Sigmoid colon (tissue), 7 donors: ENCODE results near the gene FAT2. TPM values are rescaled to one million over a fixed set of nuclear protein-coding genes. Genes with fewer than 3 reads are reported as not detected.

Experiments used
- DNase-seq: peaks from one replicate; pipeline ENCODE4 v3.0.0-alpha.2; 2019
- H3K27ac ChIP-seq, 4 donors: fragments of 200-600 bp; sonication (generic); one replicate each; pipeline ENCODE4 v1.5.1; 2016 to 2019; ENCODE audit warnings: mild to moderate bottlenecking in 1 of 4
- H3K27me3 ChIP-seq, 3 donors: fragments of 200-600 bp; sonication (generic); one replicate each; pipeline ENCODE4 v1.5.1; 2019; ENCODE audit warnings: mild to moderate bottlenecking in 1 of 3
- H3K36me3 ChIP-seq, 4 donors: fragments of 200-600 bp; sonication (generic); one replicate each; pipeline ENCODE4 v1.5.1; 2016 to 2019
- H3K4me1 ChIP-seq, 4 donors: fragments of 200-600 bp; sonication (generic); one replicate each; pipeline ENCODE4 v1.5.1; 2017 to 2019
- H3K4me3 ChIP-seq, 4 donors: fragments of 200-600 bp; sonication (generic); one replicate each; pipeline ENCODE4 v1.5.1; 2017 to 2019; ENCODE audit warnings: mild to moderate bottlenecking in 2 of 4, moderate library complexity in 1 of 4
- H3K9me3 ChIP-seq, 4 donors: fragments of 200-600 bp in 3 of 4; sonication (generic) in 3 of 4; one replicate each; pipeline versions ENCODE4 v1.5.1 to v1.6.1; 2013 to 2019
- CTCF ChIP-seq, 4 experiments: fragments of 450-650 bp in 3 of 4; fragments of 200-600 bp in 1 of 4; IDR thresholded peaks; one replicate each; pipeline ENCODE4 v1.5.1; 2016 to 2019; ENCODE audit warnings: antibody characterized with exemption in 4 of 4, mild to moderate bottlenecking in 3 of 4, moderate library complexity in 2 of 4
- EP300 ChIP-seq, 4 donors: sonication (generic); formaldehyde crosslinking; IDR thresholded peaks; one replicate each; pipeline ENCODE4 v1.6.1; 2017; ENCODE audit warnings: antibody characterized with exemption in 4 of 4
- POLR2A ChIP-seq, 2 donors: fragments of 450-650 bp; IDR thresholded peaks; one replicate each; pipeline ENCODE4 v1.6.1; 2016; ENCODE audit warnings: antibody characterized with exemption in 2 of 2, mild to moderate bottlenecking in 2 of 2, moderate library complexity in 2 of 2
- POLR2AphosphoS5 ChIP-seq, 4 donors: sonication (generic); formaldehyde crosslinking; IDR thresholded peaks; one replicate each; pipeline ENCODE4 v1.6.1; 2017; ENCODE audit warnings: antibody characterized with exemption in 4 of 4
- WGBS, 2 donors: extraction: QIAGEN DNeasy Blood & Tissue Kit; methylation state at CpG; one replicate each; pipeline ENCODE4 v1.1.7; 2013; 5-methylcytosine and 5-hydroxymethylcytosine counted together
- intact Hi-C: fragments of 100-400 bp; cut with DNase I; formaldehyde crosslinking; loops from one replicate; pipeline ENCODE4 v1.15.1; 2023
- polyA plus RNA-seq, 3 donors: library from polyadenylated mRNA; stranded (reverse); fragments of 200-250 nt; gene quantifications; one replicate each; pipeline ENCODE4 v1.2.3, GENCODE V29; 2013
- total RNA-seq, 4 donors: library from RNA; depleted of rRNA; stranded (reverse); fragments of >200 nt; gene quantifications; one replicate each; pipeline ENCODE4 v1.1.0, GENCODE V29; 2016
- donor health status: healthy with polysubstance abuse.
- donor health status: Bipolar disorder and iron deficiency.
- donor health status: healthy.

FAT2 gene
- total and polyA plus RNA-seq, 7 donors = 0.03 TPM; not detected in 6

GRCh38 chr5:151557951-151558350, 33.2 kb downstream of the FAT2 start:
- DNase-seq = no peak
- Histone ChIP-seq H3K4me1 (peaks cover 0 to 6% (median 0%) of the 10 kb centered on the region in 4 donors), H3K36me3 (no peaks in the 10 kb centered on the region), H3K27ac (no peak overlapping the region), H3K9me3 (no peaks in the 10 kb centered on the region), H3K27me3 (no peaks in the 10 kb centered on the region), H3K4me3 (no peak overlapping the region)
- no peak for TF ChIP-seq EP300 (IDR thresholded peaks at IDR 0.05)
- no peak for TF ChIP-seq POLR2A (IDR thresholded peaks at IDR 0.05)
- no peak for TF ChIP-seq CTCF (IDR thresholded peaks at IDR 0.05)
- no peak for TF ChIP-seq POLR2AphosphoS5 (IDR thresholded peaks at IDR 0.05)
- 81 to 84% methylated on average over 6 of the region's 6 CpGs for WGBS, 2 donors
- intact Hi-C loops = no loop called here

GRCh38 chr5:151557466-151557865, 33.7 kb downstream of the FAT2 start:
- Histone ChIP-seq H3K4me3 (no peak overlapping the region), H3K27ac (no peak overlapping the region), H3K36me3 (no peaks in the 10 kb centered on the region), H3K27me3 (no peaks in the 10 kb centered on the region), H3K9me3 (no peaks in the 10 kb centered on the region), H3K4me1 (peaks cover 0 to 6% (median 0%) of the 10 kb centered on the region in 4 donors)
- 88% methylated on average over 1 of the region's 1 CpG for WGBS, 2 donors
- no peak for DNase-seq
- intact Hi-C loops = no loop called here
- TF ChIP-seq POLR2A (IDR thresholded peaks at IDR 0.05) = no peak

GRCh38 chr5:151556806-151557205, 34.3 kb downstream of the FAT2 start:
- Histone ChIP-seq H3K27me3 (no peaks in the 10 kb centered on the region), H3K4me3 (no peak overlapping the region), H3K4me1 (peaks cover 0 to 6% (median 0%) of the 10 kb centered on the region in 4 donors), H3K36me3 (no peaks in the 10 kb centered on the region), H3K27ac (no peak overlapping the region), H3K9me3 (no peaks in the 10 kb centered on the region)
- intact Hi-C loops = no loop called here
- WGBS, 2 donors = 50 to 73% methylated on average over 6 of the region's 6 CpGs
- no peak for DNase-seq
- TF ChIP-seq CTCF (IDR thresholded peaks at IDR 0.05) (no peak), POLR2A (IDR thresholded peaks at IDR 0.05) (no peak), EP300 (IDR thresholded peaks at IDR 0.05) (no peak), POLR2AphosphoS5 (IDR thresholded peaks at IDR 0.05) (no peak)

- H3K4me1 ChIP-seq = peaks cover 0 to 6% (median 0%) of the 10 kb centered on the region in 4 donors
- H3K4me3 ChIP-seq = no peak overlapping the region
- intact Hi-C loops = no loop called here
- H3K27me3 ChIP-seq = no peaks in the 10 kb centered on the region
- WGBS, 2 donors = 85 to 86% methylated on average over 4 of the region's 4 CpGs
- H3K9me3 ChIP-seq = no peaks in the 10 kb centered on the region
- no peaks in the 10 kb centered on the region for H3K36me3 ChIP-seq
- TF ChIP-seq EP300 (IDR thresholded peaks at IDR 0.05) (no peak), POLR2A (IDR thresholded peaks at IDR 0.05) (no peak), POLR2AphosphoS5 (IDR thresholded peaks at IDR 0.05) (peak in 2 of 4 donors; percentile 53 to 55), CTCF (IDR thresholded peaks at IDR 0.05) (no peak)
- no peak for DNase-seq
- H3K27ac ChIP-seq = no peak overlapping the region
Measured at GRCh38 chr5:151555760-151556576, 35.2 kb downstream of the FAT2 start.

- DNase-seq = no peak
- Histone ChIP-seq H3K4me1 (peaks cover 0 to 6% (median 0%) of the 10 kb centered on the region in 4 donors), H3K27ac (no peak overlapping the region), H3K4me3 (no peak overlapping the region), H3K36me3 (no peaks in the 10 kb centered on the region), H3K27me3 (no peaks in the 10 kb centered on the region), H3K9me3 (no peaks in the 10 kb centered on the region)
- intact Hi-C loops = no loop called here
- TF ChIP-seq CTCF (IDR thresholded peaks at IDR 0.05) = no peak
- TF ChIP-seq POLR2A (IDR thresholded peaks at IDR 0.05) = no peak
- no peak for TF ChIP-seq EP300 (IDR thresholded peaks at IDR 0.05)
- no peak for TF ChIP-seq POLR2AphosphoS5 (IDR thresholded peaks at IDR 0.05)
- 64 to 80% methylated on average over 5 of the region's 5 CpGs for WGBS, 2 donors
Measured at GRCh38 chr5:151553695-151554094, 37.4 kb downstream of the FAT2 start.
